DMS 273 (cell line): ENCODE data around the gene DIPK1C.

Experiments used
- DNase-seq: peaks from one replicate; lab custom pipeline; 2025; ENCODE audit not compliant: unreplicated experiment; lab: John Stamatoyannopoulos, UW

Gene DIPK1C

DNA sequence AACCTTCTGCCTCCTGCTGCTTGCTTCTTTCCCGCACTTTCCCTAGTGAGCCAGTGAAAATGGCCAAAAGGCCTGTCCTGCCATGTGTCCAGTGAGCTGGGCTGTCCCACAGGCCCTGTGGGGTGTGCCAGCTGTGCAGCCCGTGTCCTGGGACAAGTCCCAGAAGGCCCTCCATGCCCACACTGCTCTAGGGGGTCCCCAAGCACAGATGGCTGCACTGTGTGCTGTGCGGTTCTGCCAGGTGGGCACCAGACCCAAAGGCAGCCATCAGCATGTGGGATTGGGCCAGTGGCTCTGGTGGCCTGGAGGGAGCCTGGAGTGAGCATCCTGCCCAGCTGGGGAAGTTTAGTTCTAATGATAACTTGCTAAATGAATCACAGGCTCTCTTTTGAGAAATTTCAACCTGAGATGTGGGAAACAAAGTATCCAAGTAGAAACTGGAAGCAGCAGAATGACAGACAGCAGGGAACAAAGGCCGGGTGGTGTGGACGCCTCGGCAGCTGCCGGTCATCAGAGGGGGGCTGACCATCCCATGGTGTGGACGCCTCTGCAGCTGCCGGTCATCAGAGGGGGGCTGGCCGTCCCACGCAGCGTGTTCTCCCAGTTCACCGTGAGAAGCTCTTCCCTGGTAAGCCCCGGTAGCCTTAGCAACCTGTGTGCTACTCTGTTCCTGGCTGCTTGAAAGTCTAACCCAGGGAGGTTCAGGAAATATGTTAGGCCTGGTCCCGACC is 29.2 kb upstream of the DIPK1C start:
- no peak for DNase-seq

DNA sequence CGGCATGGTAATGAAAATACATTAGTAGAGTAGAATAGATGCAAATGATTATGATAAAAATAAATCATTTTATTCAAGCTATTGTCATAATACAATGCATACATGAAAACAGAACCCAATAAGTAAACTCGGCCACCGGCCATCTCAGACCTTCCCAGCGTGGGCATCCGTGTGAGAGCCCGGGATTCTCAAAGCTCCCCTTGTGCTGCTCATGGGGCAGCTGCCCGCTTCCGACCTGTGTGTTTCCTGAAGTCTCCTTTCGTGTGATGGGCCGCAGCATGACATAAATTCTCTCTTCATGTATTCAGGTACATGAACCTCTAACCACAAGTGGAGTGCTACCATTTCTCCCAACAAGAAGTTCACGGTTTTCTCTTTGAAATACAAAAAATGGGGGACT is 25.6 kb upstream of the DIPK1C start:
- DNase-seq, result no peak

DNA sequence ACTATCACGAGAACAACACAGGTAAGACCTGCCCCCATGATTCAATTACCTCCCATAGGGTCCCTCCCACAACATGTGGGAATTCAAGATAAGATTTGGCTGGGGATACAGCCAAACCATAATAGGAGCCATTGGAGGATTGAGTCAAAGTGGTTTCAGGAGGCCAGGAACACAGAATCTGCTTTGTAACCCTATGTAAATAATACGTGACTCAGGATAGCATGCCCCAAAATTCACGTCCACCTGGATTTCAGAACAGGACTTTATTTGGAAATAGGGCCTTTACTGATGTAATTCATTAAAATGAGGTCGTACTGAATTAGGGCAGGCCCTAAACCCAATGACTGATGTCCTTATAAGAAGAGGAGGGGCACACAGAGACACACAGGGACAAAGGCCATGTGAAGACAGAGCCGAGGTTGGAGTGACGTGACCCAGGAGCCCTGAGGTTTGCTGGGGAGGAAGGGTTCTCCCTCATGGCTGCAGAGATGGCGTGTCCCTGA is 23.1 kb upstream of the DIPK1C start:
- no peak for DNase-seq

DNA sequence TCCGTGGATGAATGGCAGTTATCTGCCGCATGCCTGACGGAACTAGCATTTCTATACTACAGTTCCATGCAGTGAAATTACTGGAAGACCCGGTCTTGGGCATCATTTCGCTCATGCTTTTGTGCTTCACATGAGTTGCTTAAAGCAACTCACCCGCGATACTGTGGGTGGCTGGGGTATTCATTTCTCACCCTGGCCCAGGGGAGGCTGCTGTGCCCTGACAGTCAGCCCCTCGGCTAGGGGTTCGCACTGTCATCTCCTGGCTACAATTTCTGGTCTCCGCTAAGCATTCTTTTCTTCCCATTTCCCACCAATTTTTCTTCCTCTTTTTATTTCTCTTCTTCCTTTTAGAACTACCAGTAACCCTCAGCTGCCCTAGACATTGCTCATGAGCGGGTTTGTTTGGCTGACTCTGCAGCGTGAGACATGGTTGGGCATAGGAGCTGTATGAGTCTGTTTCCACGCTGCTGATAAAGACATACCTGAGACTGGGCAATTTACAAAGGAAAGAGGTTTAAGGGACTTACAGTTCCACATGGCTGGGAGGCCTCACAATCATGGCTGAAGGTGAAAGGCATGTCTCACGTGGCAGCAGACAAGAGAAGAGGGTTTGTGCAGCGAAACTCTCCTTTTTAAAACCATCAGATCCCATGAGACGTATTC is 22.5 kb upstream of the DIPK1C start:
- DNase-seq, result no peak

DNA sequence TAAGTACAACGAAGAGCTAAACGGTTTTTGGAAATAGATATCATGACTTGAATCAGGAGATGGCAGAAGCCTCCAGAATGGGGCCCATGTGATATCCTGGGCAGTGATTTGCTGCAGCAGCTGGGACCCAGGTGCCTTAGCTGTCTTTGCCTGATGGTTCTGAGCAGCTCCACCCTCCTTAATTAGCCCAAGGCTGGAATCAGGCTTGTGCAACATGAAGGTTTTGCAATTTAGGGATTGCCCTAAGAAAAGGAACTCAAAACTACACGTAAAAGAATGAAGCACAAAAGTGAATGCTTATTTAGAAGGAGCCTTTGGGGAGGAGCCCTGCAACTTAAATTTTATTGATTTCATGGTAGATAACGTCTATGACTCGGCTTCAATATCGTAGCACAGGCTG is 21.8 kb upstream of the DIPK1C start:
- DNase-seq, result no peak

DNA sequence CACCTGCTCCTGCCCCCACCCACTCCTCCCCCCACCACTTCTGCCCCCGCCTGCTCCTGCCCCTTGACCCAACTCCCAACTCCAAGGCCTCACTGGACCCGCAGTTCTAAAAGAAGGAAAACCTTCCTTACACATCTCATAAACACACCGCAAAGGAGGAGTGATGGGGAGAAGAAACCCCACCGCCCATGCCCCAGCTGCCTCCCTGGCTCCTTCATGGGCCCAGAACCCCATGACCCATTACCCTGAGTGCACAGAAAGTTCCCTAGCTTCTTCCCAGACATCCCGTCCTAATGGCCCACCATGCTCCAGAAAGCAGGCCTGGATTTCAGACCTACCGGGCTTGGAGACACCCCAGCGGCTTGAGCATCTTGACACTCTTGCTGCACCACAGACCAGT is 21.2 kb upstream of the DIPK1C start:
- DNase-seq, result no peak

DNA sequence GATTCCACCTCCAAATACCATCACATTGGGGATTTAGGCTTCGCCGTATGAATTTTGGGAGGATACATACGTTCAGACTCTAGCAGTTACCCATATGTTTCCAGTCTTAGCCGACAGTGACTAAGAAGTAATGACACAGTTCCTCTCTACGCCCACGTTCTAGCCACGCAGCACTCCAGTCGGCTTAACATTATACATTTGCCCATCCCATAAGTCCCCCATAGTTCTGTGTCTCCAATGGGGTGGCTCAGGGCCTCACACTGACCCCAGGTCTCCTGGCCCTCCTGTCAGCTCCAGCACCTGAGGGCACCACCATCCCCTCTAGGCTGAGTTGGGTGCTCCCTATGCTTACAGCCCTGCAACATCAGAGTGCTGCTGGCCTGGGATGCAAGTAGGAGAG is 20.7 kb upstream of the DIPK1C start:
- DNase-seq, result no peak

DNA sequence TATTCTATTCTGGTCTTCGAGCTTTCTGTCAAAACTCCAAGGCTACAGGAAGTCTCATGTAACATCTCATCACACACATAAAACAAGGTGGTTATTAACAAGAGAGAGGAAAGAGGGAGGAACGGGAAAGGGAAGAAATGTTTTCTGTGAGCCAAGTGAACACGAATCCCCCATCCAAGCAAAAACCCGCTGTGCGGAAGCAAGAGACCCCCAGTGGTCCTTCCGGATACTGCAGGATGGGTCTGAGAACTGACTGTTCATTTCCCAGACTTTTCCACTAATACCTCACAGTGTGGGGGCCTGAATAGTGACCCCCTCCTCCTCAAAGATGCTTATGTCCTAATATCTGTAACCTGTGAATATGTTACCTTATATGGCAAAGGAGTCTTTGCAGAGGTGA is 19.0 kb upstream of the DIPK1C start:
- peak; percentile 58 for DNase-seq

DNA sequence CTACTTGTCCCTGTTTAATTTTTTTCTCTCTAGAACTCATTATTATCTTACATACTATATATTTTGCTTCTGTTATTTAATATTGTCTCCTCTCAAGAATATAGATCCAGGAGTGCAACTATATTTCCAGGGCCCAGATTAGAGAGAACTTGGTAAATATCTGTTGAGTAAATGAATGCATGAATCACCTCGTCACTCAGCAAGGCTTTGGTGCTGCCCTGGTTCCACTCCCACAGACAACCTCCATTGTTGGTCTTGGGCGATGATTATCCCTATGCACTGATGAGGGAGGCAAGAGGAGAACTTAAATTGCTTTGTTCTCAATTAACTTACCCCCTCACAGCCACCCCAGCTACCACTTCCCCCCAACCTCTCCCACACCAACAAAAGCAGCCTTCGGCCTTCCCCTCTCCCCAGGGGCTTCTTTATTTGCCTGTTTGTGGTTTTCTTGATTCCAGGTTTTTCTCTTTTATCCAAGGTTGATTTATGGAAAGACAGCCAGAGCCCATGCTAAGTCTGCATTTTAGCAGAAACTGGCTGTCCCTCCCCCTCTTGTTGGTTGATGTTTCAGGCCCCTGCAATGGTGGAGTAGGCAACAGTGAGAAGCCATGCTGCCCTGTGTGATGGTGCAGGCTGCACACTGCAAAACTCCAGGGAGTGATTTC is 17.0 kb upstream of the DIPK1C start:
- no peak for DNase-seq

DNA sequence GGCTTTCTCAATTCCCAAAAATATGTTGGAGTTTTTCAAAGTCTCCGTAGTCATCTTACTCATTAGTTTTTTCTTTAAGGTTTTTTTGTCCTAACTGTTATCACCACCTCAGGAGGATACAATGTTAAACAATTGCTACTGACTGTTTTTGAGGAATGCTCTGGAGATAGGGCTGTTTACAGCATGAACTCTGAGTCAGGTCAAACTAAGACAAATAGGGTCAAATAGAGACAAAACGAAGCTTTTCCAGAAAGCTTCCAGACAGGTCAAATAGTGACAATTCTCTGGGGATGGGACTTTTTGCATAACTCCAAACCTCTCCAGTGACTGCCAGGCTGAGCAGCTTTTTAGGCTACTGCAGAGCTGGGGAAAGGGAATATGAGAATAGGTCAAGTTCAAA is 15.2 kb upstream of the DIPK1C start:
- no peak for DNase-seq

DNA sequence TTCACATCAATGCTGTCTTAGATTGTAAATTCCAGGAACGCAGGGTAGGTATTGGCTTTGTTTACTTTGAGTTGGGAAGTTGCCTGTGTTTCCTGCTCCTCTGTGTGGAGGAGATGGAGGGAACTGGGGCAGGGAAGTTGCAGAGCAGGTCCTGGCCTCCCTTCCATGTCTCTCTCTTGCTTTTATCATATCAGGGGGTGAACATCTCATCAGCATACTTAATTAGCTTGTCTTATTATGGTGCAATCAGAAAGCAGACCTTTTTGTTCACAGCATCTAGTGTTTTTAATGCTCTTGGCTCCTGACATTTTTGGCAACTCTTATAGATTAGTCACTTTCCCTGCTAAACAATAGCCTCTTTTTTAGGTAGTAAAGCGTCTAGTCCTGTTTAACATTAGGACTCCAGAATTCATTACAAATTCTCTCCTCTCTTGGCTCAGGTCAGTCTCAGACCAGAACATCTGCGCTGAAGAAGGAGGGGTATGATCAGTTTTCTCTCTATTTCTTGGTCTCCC is 11.5 kb upstream of the DIPK1C start:
- no peak for DNase-seq

DNA sequence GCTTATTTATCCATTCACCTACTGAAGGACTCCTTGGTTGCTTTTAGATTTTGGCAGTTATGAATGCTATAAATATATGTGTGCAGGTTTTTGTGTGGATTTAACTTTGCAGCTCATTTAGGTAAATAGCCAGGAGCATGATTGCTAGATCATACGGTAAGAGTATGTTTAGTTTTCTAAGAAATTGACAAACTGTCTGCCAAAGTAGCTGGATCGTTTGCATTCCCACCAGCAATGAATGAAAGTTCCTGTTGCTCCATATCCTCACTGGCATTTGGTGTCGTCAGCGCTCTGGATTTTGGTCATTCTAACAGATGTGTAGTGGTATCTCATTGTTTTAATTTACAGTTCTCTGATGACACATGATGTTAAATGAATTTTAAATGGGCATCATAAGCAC is 8.7 kb upstream of the DIPK1C start:
- DNase-seq, result no peak

DNA sequence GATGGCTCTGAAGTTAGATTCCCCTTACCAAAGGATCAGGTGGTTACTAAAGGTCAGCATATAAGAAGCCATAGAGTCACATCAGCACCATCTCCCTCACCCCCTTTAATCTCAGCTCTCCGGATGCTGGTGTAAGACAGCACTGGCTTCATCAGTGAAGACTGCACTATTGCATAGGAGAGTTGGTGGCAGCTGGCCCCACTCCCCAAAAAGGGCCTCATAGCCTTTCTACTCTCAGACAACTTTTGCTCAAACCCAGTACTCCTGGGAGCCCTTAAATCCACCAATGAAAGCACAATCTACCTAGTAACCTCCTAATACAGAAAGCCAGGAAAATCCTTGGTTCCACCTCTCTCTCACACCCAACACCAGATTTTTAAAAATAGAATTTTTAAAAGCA is 6.9 kb upstream of the DIPK1C start:
- no peak for DNase-seq

DNA sequence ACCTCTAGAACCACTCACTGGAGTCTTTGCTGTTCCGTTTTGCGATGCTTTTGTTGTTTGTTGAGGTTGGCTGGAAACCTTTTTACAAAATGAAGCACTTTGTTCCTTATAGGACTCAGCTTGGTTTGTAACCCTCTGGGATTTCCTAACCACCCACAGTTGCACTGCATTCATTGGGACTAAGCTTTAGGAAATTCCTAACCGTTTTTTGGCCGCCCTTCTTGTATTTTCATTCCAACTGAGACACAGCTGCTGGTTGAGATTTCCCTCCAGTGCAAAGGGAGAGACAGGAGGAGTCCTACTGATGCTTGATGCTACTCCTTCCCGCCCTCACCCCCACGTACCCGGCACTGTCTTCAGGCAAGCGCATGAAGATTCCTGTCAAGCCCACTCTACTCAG is 6.1 kb upstream of the DIPK1C start:
- no peak for DNase-seq

DNA sequence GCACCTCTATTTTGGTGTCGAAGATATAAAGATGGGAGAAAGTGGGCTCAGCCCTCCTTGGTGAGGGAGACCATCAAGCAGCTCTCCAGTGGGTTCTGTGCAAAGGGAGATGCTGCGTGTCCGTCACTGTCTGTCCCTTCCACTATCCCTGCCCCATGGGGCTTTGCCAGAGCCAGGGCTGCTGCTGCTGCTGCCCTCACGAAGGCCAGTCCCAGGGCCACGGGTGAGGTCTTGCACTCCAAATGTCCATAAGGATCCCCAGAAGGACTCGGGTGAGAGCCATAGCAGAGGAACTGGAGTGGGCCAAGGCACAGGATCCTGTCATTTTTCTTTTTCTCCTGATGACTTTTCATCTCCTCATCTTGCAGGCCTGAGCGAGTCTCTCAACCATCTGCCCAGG is 3.7 kb upstream of the DIPK1C start:
- DNase-seq, result no peak

DNA sequence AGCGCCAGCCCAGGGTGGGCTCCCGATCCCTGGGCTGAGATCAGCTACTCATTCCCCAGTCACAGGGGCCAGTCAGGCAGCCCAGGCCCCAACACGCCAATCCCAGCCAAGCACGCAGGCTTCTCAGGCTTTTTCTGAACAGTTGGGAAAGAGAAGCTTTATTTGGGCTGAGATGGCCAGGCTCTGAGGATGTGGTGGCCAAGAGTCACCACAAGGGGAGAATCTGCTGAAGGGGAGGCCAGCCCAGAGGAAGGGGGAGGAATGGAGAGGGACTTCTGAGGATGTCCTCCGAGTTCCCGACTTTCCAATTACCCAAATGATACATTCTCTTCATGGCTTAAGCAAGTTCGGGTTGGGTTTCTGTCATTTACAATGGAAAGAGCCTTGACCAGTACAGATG is 2.8 kb upstream of the DIPK1C start:
- DNase-seq, result peak; percentile 28

DNA sequence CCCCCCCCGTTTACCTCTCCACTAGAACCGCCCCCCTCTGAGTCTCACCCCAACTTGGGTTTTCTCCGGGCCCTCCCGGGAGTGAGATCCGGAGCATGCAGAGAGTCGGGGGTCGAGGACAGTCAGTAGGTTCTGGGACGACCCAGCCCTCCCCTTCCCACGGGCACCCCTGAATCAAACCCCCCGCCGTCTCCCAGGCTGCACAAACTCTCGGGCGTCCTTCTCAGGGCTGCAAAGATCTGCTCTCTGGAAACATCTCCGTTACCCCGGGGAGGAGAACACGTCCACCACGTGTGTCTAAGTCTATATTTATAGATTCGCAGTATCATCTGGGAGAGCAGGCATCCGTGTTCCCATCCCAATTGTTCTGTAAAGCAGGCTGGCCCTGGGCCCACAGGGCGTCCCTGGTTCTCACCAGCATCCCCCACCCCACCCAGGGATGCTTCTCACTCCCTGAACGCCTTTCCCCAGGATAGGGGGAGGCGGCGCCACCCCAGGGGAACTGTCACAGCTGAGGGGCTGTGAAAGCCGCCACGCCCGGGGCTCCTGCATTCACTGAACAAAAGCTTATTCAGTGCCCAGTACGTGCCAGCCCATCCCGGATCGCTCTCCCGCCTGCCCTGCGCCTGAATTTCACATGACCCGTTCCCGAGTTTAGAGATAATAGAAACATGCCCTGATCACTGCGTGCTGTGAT is 765 bp upstream of the DIPK1C start:
- DNase-seq, result no peak

DNA sequence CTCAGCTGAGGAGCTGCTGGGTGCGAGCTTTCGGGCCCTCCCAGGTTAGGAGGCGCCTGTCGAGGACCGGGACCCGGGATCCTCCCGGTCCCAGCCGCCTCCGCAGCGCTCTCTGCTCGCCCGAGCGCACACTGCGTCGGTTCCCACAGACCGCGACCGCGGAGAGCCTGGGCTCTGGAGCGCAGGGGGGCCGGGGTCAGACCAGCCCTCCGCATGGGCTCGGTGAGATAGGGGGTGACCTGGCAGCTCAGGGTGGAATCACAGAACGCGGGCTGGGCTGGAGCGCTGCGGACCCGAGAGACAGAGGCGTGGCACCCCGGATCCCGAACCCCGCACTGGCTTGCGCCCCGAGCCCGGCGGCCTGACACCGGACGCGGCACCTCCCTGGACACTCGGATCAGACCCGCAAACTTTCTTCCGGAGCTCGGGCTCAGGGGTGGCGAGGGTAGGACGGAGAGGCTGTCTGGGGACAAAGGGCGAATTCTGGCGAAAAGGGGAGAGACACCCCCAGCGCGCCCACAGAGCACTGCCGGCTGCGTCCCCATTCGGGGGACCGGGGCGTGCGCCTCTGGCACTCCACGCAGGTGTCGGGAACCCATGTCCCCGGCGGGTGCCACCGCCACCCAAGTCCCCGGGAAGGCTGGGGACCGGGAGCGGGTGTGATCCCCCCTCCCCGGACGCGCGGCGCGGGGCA is 612 bp downstream of the DIPK1C start:
- peak; percentile 25 for DNase-seq

DNA sequence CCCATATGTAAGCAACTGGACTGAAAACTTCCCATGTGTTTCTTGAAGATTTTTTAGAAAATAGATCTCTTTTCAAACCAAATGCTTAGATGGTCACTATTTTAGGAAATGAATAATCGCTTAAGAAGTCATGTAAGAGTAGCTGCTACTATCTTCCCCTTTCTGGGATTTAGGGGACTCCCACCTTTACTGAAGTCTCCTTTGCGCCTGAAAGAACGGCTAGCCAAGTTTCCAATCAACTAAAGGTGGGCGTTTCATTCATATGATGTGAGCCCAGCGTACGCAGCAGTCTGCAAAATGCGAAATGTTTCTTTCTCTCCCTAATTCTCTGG is 1.1 kb downstream of the DIPK1C start:
- DNase-seq, result no peak

DNA sequence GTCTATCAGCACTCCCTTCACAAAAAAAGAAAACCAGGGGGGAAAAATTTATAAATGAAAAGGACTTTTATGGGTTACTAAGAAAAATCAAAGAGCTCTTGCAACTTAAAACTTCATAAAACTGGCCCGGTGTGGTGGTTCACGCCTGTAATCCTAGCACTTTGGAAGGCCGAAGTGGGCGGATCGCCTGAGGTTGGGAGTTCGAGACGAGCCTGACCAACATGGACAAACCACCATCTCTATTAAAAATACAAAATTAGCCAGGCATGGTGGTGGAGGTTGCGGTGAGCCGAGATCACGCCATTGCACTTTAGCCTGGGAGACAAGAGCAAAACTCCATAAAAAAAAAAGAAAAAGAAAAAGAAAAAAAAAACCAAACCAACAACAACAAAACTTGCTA is 1.7 kb downstream of the DIPK1C start:
- DNase-seq, result no peak

DNA sequence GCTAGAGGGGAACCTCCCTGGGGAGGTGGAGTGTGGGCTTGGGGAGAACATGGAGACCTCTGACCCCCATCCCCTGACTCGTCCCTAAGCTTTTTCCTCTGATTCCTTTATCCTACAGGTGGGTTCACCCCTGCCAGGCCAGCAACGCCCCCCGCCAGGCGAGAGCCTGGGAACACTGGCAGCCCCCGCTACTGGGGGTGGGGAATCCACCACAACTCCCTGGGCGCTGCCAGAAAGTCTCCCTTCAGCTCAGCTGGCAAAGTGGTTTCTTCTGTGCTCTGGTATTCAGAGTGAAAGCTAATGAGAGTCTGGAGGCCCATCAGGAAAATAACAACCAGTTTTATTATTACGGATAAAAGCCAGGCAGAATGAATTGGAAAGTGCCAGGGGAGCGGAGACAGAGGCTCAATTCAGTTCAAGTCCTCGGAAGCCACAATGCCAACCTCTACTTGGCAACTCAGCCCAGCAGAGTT is 2.8 kb downstream of the DIPK1C start:
- DNase-seq, result no peak
